Epithelial cell of proximal tubule (primary cell): ENCODE measurements around the gene WNT5A. TPM values are rescaled to one million over a fixed set of nuclear protein-coding genes. Genes with fewer than 3 reads are reported as not detected.
"Not testable (repeated sequence)": the region's sequence is repeated elsewhere in the genome, so short reads cannot be mapped to it uniquely, and the experiment has no call there.

Experiments
- DNase-seq: peaks from one replicate; pipeline ENCODE4 v3.0.0-alpha.2; 2011; ENCODE audit warnings: low read depth
- H3K4me3 ChIP-seq: 2 replicates; pipeline ENCODE4 v1.5.1; 2011; ENCODE audit warnings: low read depth, mild to moderate bottlenecking, low read length
- total RNA-seq: library from RNA; depleted of rRNA; stranded (reverse); fragments of >200 nt; gene quantifications from 2 replicates; pipeline ENCODE4 v1.2.3, GENCODE V29; 2015
- TF ChIP-seq, protein P1 (sequence below): conservative IDR thresholded peaks from 2 replicates; pipeline ENCODE4 v1.5.1; 2012; ENCODE audit warnings: low read depth, mild to moderate bottlenecking, low read length

WNT5A gene
- total RNA-seq, 1 donor from 2014 or later = 4.4 TPM

DNA sequence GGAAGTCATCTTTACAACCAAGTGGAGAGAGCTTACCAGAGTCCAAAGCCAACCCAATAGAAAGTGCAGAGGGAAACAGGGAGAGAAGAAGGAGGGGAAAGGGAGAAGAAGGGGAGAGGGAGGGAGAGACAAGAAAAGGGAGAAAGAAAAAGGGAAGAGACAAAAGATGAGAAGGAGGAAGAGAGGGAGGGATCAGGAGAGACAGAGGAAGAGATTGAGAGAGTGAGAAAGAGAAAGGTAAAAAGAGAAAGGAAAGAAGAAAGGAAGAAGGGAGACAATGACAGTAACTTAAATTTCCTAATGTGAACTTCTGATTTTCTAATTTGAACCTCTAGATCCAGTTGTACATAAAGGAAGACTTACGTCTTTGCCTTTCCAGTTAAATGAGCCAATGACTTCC is 20.7 kb upstream of the WNT5A start:
- TF ChIP-seq, protein P1, sequence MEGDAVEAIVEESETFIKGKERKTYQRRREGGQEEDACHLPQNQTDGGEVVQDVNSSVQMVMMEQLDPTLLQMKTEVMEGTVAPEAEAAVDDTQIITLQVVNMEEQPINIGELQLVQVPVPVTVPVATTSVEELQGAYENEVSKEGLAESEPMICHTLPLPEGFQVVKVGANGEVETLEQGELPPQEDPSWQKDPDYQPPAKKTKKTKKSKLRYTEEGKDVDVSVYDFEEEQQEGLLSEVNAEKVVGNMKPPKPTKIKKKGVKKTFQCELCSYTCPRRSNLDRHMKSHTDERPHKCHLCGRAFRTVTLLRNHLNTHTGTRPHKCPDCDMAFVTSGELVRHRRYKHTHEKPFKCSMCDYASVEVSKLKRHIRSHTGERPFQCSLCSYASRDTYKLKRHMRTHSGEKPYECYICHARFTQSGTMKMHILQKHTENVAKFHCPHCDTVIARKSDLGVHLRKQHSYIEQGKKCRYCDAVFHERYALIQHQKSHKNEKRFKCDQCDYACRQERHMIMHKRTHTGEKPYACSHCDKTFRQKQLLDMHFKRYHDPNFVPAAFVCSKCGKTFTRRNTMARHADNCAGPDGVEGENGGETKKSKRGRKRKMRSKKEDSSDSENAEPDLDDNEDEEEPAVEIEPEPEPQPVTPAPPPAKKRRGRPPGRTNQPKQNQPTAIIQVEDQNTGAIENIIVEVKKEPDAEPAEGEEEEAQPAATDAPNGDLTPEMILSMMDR = no peak
- no peak overlapping the region for H3K4me3 ChIP-seq
- DNase-seq = no peak

DNA sequence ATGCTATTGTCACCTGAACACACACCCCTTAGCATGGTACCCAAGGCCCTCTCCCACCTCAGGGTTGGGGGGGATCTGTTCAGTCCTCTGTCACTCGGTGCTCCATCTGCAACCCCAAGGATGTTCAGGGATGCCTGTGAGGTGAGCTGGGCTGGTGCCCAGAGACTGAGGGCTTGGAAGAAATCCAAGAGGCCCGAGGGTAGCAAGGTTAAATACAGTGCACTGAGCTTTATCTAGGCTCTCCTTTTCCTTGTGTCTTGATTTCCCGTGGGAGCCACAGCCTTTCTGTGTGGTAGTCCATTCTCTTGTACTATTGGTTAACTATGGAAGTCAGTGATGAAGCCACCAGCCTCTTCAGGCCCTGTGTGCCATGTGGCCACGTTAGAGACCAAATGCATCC is 18.7 kb upstream of the WNT5A start:
- no peak overlapping the region for H3K4me3 ChIP-seq
- TF ChIP-seq, protein P1 = no peak
- DNase-seq = no peak

DNA sequence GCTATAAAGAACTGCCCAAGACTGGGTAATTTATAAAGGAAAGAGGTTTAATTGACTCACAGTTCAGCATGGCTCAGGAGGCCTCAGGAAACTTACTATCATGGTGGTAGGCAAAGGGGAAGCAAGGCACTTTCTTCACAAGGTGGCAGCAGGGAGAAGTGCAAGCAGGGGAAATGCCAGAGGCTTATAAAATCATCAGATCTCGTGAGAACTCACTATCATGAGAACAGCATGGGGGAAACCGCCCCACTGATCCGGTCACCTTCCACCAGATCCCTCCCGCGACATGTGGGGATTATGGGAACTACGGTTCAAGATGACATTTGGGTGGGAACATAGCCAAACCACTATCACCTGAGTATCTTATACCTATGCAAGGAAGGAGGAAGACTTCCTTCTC is 18.0 kb upstream of the WNT5A start:
- TF ChIP-seq, protein P1 = peak; percentile 62
- DNase-seq, H3K4me3 ChIP-seq: not testable (repeated sequence)

DNA sequence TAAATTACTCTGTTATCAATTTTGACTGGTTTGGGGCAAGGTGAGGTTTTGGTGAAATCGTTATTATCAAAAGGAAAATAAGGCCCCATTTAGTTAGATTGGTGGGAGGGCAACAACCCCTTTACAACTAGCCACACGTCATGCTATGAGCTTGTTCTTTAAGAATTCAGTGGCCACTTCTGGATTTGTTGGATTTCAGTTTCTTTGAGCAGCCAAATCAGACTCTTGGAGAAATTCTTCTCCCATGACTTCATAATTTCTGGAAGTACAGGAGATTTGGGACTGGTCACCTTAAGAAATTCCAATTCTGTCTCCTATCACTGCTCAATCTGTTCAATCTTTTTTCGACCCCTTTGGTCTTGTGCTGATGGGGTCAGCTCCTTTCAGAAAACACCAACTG is 14.8 kb upstream of the WNT5A start:
- TF ChIP-seq, protein P1 = no peak
- no peak overlapping the region for H3K4me3 ChIP-seq
- DNase-seq = no peak

DNA sequence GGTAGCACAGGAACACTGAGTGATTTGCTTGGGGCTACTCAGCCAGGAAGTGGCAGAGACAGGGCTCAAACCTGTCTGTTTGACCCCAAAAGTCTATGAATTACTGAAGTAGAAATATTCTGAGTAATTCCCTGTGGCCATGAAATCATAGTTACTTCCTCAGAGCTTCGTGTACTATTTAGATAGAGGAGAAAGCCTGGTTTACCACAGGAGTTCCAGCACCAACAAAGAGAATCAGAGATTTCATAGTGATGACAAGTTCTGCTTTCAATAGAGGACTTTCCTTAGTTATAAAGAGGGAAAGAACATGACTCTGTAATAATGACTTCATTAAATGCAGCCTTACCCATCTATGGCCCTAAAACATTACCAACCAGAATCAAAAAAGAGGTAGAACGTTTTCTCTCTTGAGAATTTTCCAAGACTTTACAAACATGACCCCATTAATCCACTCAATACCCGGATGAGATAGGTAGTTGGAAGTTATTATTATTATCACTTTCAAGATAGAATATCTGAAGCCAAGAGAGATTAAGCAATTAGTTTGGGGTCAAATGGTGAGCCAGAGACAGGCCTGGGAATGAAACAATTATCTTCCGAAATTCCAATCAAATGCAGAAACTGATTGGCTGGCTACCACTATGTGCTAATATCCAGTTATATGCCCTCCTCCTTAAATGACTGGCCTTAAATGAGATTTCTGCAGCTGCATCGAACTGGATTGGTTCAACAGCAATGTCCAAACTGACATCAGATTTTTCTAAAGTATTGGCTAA is 13.6 kb upstream of the WNT5A start:
- no peak for DNase-seq
- TF ChIP-seq, protein P1 = no peak
- no peak overlapping the region for H3K4me3 ChIP-seq

DNA sequence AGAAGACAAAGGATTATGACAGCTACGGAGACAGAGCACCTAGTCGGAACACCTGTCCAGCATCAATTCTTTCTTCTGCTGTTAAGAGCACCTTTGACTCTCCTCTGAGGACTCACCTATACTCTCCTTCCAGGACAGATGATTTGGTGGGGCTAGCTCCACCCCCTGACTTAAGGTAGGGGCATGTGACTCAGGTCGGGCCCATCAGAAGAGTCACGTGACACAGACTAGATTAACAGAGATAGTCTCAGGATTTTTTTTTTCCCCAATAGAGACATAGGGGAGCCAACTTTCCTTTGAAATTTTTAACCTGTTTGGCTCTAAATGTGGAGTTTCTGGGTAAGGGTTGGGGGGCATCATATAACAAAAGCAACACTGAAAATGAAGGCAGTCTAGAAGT is 11.4 kb upstream of the WNT5A start:
- DNase-seq = no peak
- TF ChIP-seq, protein P1 = no peak
- H3K4me3 ChIP-seq = no peak overlapping the region

DNA sequence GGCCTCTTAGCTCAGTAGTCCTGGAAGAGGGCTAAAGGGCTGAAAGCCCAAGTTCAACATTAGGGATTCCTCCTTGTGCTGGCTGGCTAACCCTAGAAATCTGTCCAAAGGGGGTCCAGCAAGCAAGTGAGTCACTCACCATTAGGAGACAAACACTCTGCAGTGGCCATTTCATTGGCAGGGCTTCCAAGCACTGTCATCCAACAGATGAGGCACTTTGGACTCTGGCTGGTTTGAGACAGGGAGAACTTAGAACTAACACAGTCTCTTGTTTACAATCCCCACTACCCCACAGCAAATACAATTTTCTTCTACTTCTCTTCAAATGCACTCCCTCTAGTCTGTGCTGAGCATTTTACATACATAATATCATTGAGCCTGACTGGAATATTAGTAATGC is 10.1 kb upstream of the WNT5A start:
- TF ChIP-seq, protein P1 = no peak
- DNase-seq = no peak
- H3K4me3 ChIP-seq = no peak overlapping the region
